Adrenal gland (tissue), 12 donors: ENCODE results near the gene PCDH9. TPM values are rescaled to one million over a fixed set of nuclear protein-coding genes. Genes with fewer than 3 reads are reported as not detected.

Source experiments
- DNase-seq, 7 donors: peaks; one replicate each; pipeline ENCODE4 v3.0.0-alpha.2; 2019 to 2020
- H3K27ac ChIP-seq, 5 donors: fragments of 200-600 bp; sonication (generic) in 4 of 5; 1 replicate in 3 of 5; 2 replicates in 2 of 5; pipeline versions ENCODE4 v1.5.1 to v1.8.0; 2016 to 2020; ENCODE audit warnings: mild to moderate bottlenecking in 1 of 5
- H3K27me3 ChIP-seq: fragments of 200-600 bp; 2 replicates; pipeline ENCODE4 v1.8.0; 2021
- H3K36me3 ChIP-seq, 2 donors: fragments of 200-600 bp; replicated peaks in 1 of 2; 1 replicate in 1 of 2; 2 replicates in 1 of 2; pipeline versions ENCODE4 v1.5.1 to v1.8.0; 2018 to 2022
- H3K4me1 ChIP-seq, 2 donors: fragments of 200-600 bp; replicated peaks in 1 of 2; 1 replicate in 1 of 2; 2 replicates in 1 of 2; pipeline versions ENCODE4 v1.5.1 to v1.8.0; 2018 to 2021
- H3K4me3 ChIP-seq, 4 donors: fragments of 200-600 bp; sonication (generic) in 3 of 4; one replicate each; pipeline ENCODE4 v1.5.1; 2016 to 2018
- H3K9me3 ChIP-seq, 3 donors: fragments of 200-600 bp; sonication (generic) in 1 of 3; replicated peaks in 1 of 3; 1 replicate in 2 of 3; 2 replicates in 1 of 3; pipeline versions ENCODE4 v1.5.1 to v1.8.0; 2016 to 2021
- POLR2A ChIP-seq, 2 donors: fragments of 450-650 bp; IDR thresholded peaks; one replicate each; pipeline ENCODE4 v1.6.1; 2017; ENCODE audit warnings: antibody characterized with exemption in 2 of 2, mild to moderate bottlenecking in 2 of 2, moderate library complexity in 1 of 2
- WGBS, 4 donors: extraction: QIAGEN DNeasy Blood & Tissue Kit in 2 of 4; methylation state at CpG; one replicate each; pipeline versions ENCODE4 v1.1.5 to v1.1.7; 2013 to 2017; 5-methylcytosine and 5-hydroxymethylcytosine counted together
- intact Hi-C, 2 donors: fragments of 100-400 bp; cut with DNase I; formaldehyde crosslinking; loops; one replicate each; pipeline versions ENCODE4 v1.14.1 to v1.15.0; 2022 to 2023
- polyA plus RNA-seq, 3 donors: library from polyadenylated mRNA; stranded (reverse); fragments of 200-250 nt in 2 of 3; fragments of 350-450 nt in 1 of 3; fragmentation: Illumina TruSeq in 1 of 3; extraction: RNeasy Lipid Tissue Mini Kit (QIAGEN cat#74804) in 1 of 3; gene quantifications; one replicate each; pipeline ENCODE4 v1.2.3, GENCODE V29; 2013 to 2014
- total RNA-seq, 9 donors: library from RNA; depleted of rRNA in 4 of 9; stranded (reverse); fragments of >200 nt in 4 of 9; fragments of 120-200 nt in 1 of 9; fragmentation: NEBNext Ultra II Directional in 1 of 9; extraction: Animal tissue kit (Norgen Biotek cat#: 25700) in 1 of 9; gene quantifications; one replicate each; pipeline versions ENCODE4 v1.1.0 to v1.2.4, GENCODE V29; 2013 to 2023
- TF ChIP-seq, protein P1 (sequence below), 6 experiments: fragments of 450-650 bp in 4 of 6; fragments of 200-600 bp in 2 of 6; sonication (generic) in 1 of 6; IDR thresholded peaks; 1 replicate in 5 of 6; 2 replicates in 1 of 6; pipeline versions ENCODE4 v1.5.1 to v1.8.0; 2016 to 2021; ENCODE audit warnings: antibody characterized with exemption in 6 of 6, mild to moderate bottlenecking in 2 of 6, moderate library complexity in 1 of 6
- donor health status: healthy with polysubstance abuse.
- donor health status: Bipolar disorder and iron deficiency.
- donor health status: DM: yes; HTN: yes; CAD: no.
- donor health status: DM: no; HTN: no; CAD: no.
- donor health status: DM: no; HTN: no; CAD: no.
- donor health status: DM: yes; HTN: yes; CAD: no.

The PCDH9 gene
- total and polyA plus RNA-seq, 12 donors: 0.71 to 10.9 (median 3.6) TPM

GRCh38 chr13:66675620-66676019 lies 554.5 kb downstream of the PCDH9 start:
- intact Hi-C loops: no loop called here
- DNase-seq: peak in 1 of 7 donors; percentile 7

GRCh38 chr13:66673401-66673800 lies 556.7 kb downstream of the PCDH9 start:
- WGBS, 4 donors: 76 to 86% (median 80%) methylated on average over 1 of the region's 1 CpG
- H3K9me3 ChIP-seq: peaks cover 0 to 4% (median 0%) of the 10 kb centered on the region in 3 donors
- intact Hi-C loops: no loop called here

More at GRCh38 chr13:66675620-66676019, 554.5 kb downstream of the PCDH9 start:
- Histone ChIP-seq H3K36me3 (no peaks in the 10 kb centered on the region), H3K27ac (no peak overlapping the region), H3K27me3 (no peaks in the 10 kb centered on the region), H3K4me3 (no peak overlapping the region), H3K9me3 (peaks cover 0 to 4% (median 0%) of the 10 kb centered on the region in 3 donors), H3K4me1 (peaks cover 0 to 9% of the 10 kb centered on the region in 2 donors)
- WGBS, 4 donors: 41 to 57% (median 46%) methylated on average over 4 of the region's 4 CpGs
- TF ChIP-seq, protein P1, sequence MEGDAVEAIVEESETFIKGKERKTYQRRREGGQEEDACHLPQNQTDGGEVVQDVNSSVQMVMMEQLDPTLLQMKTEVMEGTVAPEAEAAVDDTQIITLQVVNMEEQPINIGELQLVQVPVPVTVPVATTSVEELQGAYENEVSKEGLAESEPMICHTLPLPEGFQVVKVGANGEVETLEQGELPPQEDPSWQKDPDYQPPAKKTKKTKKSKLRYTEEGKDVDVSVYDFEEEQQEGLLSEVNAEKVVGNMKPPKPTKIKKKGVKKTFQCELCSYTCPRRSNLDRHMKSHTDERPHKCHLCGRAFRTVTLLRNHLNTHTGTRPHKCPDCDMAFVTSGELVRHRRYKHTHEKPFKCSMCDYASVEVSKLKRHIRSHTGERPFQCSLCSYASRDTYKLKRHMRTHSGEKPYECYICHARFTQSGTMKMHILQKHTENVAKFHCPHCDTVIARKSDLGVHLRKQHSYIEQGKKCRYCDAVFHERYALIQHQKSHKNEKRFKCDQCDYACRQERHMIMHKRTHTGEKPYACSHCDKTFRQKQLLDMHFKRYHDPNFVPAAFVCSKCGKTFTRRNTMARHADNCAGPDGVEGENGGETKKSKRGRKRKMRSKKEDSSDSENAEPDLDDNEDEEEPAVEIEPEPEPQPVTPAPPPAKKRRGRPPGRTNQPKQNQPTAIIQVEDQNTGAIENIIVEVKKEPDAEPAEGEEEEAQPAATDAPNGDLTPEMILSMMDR (IDR thresholded peaks at IDR 0.05): no peak
- TF ChIP-seq POLR2A (IDR thresholded peaks at IDR 0.05): no peak

DNA sequence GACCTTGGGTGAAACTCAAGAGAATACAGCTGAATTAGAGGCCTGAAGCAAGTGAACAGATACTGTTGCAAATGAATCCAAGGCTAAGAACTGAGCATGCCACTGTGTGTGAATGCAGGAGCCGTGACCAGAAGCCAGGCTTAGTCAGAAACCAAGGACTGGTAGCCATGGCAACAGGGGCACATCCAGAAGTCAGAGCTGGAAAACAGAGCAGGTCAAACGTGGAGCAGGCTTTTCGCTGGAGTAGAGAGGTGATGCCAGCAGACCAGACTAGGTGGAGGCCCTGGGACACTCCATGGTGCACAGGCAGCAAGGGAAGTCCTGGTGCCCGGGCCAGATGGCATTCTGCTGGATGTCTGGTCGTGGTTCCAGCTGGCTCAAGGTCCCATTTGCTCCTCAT lies 564.1 kb downstream of the PCDH9 start:
- Histone ChIP-seq H3K4me3 (no peak overlapping the region), H3K36me3 (no peaks in the 10 kb centered on the region), H3K4me1 (peaks cover 6 to 7% of the 10 kb centered on the region in 2 donors), H3K27ac (peak overlapping the region in 3 of 5 donors; percentile 42 to 64 (median 46)), H3K9me3 (no peaks in the 10 kb centered on the region), H3K27me3 (no peaks in the 10 kb centered on the region)
- intact Hi-C loops: no loop called here
- TF ChIP-seq, protein P1 (IDR thresholded peaks at IDR 0.05): no peak
- TF ChIP-seq POLR2A (IDR thresholded peaks at IDR 0.05): peak in 1 of 2 donors; percentile 27
- WGBS, 4 donors: 37 to 44% (median 41%) methylated on average over 5 of the region's 5 CpGs
- peak; percentile 89 to 96 (median 93) for DNase-seq

More at GRCh38 chr13:66673401-66673800, 556.7 kb downstream of the PCDH9 start:
- H3K36me3 ChIP-seq: no peaks in the 10 kb centered on the region
- TF ChIP-seq, protein P1 (IDR thresholded peaks at IDR 0.05): no peak
- TF ChIP-seq POLR2A (IDR thresholded peaks at IDR 0.05): no peak
- no peak overlapping the region for H3K4me3 ChIP-seq
- H3K27me3 ChIP-seq: no peaks in the 10 kb centered on the region
- peaks cover 0 to 9% of the 10 kb centered on the region in 2 donors for H3K4me1 ChIP-seq
- no peak overlapping the region for H3K27ac ChIP-seq
- no peak for DNase-seq

DNA sequence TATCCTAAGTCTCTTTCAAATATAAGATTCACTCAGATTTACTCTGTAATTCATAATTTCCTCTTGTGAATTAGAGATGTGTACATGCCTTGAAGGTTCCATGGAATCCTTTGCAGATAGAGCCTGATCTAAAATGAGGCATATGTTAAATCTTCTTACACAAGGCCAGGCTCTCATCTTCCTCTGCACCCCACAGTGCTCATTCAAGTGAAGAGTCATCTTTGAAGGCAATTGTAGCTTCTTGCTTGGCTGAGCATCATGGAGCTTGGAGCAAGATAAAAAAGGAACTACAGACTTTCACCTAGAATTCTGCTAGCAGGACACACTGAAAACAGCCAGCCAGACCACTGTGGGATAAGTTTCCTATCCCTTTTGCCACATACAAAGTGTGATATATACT lies 566.4 kb downstream of the PCDH9 start:
- TF ChIP-seq, protein P1 (IDR thresholded peaks at IDR 0.05): no peak
- TF ChIP-seq POLR2A (IDR thresholded peaks at IDR 0.05): no peak
- intact Hi-C loops: no loop called here
- H3K36me3 ChIP-seq: no peaks in the 10 kb centered on the region
- H3K4me3 ChIP-seq: no peak overlapping the region
- H3K9me3 ChIP-seq: no peaks in the 10 kb centered on the region
- no peak for DNase-seq
- no peak overlapping the region for H3K27ac ChIP-seq
- no peaks in the 10 kb centered on the region for H3K27me3 ChIP-seq
- H3K4me1 ChIP-seq: peaks cover 13 to 17% of the 10 kb centered on the region in 2 donors
